CD4-positive, alpha-beta T cell (primary cell): ENCODE results near the gene THSD7B. TPM values are rescaled to one million over a fixed set of nuclear protein-coding genes. Genes with fewer than 3 reads are reported as not detected.

Experiments used
- ATAC-seq: fragments of 200-7000 bp; cut with Tn5 transposase; one replicate; pipeline ENCODE4 v1.10.0; 2022; ENCODE audit warnings: mild to moderate bottlenecking; ENCODE audit not compliant: poor library complexity
- CTCF ChIA-PET: fragments of 350-600 bp; sonication (Branson Sonifier 250); formaldehyde crosslinking; loops from one replicate; lab custom pipeline; 2021; ENCODE audit warnings: antibody characterized with exemption, inconsistent platforms; lab: Charles Lee
- POLR2A ChIA-PET: fragments of 350-600 bp; sonication (Branson Sonifier 250); formaldehyde crosslinking; loops from one replicate; lab custom pipeline; 2021; ENCODE audit warnings: antibody characterized with exemption, inconsistent platforms; lab: Charles Lee
- DNase-seq, 14 experiments: peaks; one replicate each; pipeline ENCODE4 v3.0.0-alpha.2; 2013 to 2020; ENCODE audit warnings: mixed read lengths in 2 of 14
- H3K27ac ChIP-seq, 2 donors: one replicate each; pipeline versions ENCODE4 v1.5.1 to v1.7.0; 2013; ENCODE audit warnings: low read length in 2 of 2, low read depth in 1 of 2, mild to moderate bottlenecking in 1 of 2
- H3K27me3 ChIP-seq, 2 experiments: 1 replicate in 1 of 2; 2 replicates in 1 of 2; pipeline versions ENCODE4 v1.6.1 to v1.7.0; 2013; ENCODE audit warnings: low read length in 2 of 2, control low read depth in 1 of 2, mild to moderate bottlenecking in 1 of 2, moderate library complexity in 1 of 2; ENCODE audit not compliant: insufficient read depth in 2 of 2, control insufficient read depth in 1 of 2
- H3K36me3 ChIP-seq: one replicate; pipeline ENCODE4 v1.6.1; 2013; ENCODE audit warnings: low read length, control low read depth; ENCODE audit not compliant: insufficient read depth
- H3K4me1 ChIP-seq: one replicate; pipeline ENCODE4 v1.6.1; 2013; ENCODE audit warnings: low read length, control low read depth; ENCODE audit not compliant: insufficient read depth
- H3K4me3 ChIP-seq: one replicate; pipeline ENCODE4 v1.5.1; 2013; ENCODE audit warnings: mild to moderate bottlenecking, low read length, moderate library complexity
- H3K9me3 ChIP-seq, 2 experiments: 1 replicate in 1 of 2; 2 replicates in 1 of 2; pipeline versions ENCODE4 v1.6.1 to v1.7.0; 2013; ENCODE audit warnings: low read length in 2 of 2, mild to moderate bottlenecking in 2 of 2, control low read depth in 1 of 2, moderate library complexity in 1 of 2; ENCODE audit not compliant: control insufficient read depth in 1 of 2, insufficient read depth in 1 of 2
- H3K27ac Mint-ChIP-seq: one replicate; pipeline ENCODE4 v1.8.0; 2020; ENCODE audit warnings: mixed read lengths
- H3K27me3 Mint-ChIP-seq: one replicate; pipeline ENCODE4 v1.8.0; 2021; ENCODE audit warnings: mixed read lengths
- H3K36me3 Mint-ChIP-seq: one replicate; pipeline ENCODE4 v1.8.0; 2021; ENCODE audit warnings: low read depth, mixed read lengths
- H3K4me1 Mint-ChIP-seq: one replicate; pipeline ENCODE4 v1.8.0; 2021; ENCODE audit warnings: low read depth, mixed read lengths
- H3K4me3 Mint-ChIP-seq: one replicate; pipeline ENCODE4 v1.8.0; 2020; ENCODE audit warnings: mild to moderate bottlenecking, mixed read lengths
- H3K9me3 Mint-ChIP-seq: one replicate; pipeline ENCODE4 v1.8.0; 2020; ENCODE audit warnings: mixed read lengths
- CTCF ChIP-seq: fragments of 200-600 bp; IDR thresholded peaks from one replicate; pipeline ENCODE4 v1.8.0; 2022; ENCODE audit warnings: antibody characterized with exemption, mild to moderate bottlenecking
- intact Hi-C, 2 experiments: fragments of 100-400 bp; cut with DNase I in 1 of 2; cut with micrococcal nuclease in 1 of 2; formaldehyde crosslinking; loops; one replicate each; pipeline versions ENCODE4 v1.15.1 to v1.9.0; 2023 to 2025; cut with DNase I, micrococcal nuclease
- total RNA-seq, 174 experiments: library from RNA in 2 of 174; stranded (reverse) in 2 of 174; gene quantifications; one replicate each; pipeline ENCODE4 v1.2.3 and lab custom pipeline; 2021 to 2026

The THSD7B gene
- total RNA-seq, 2 experiments from 2014 or later: not detected

- Mint-ChIP-seq H3K36me3 (no peaks in the 10 kb centered on the region), H3K27ac (no peak overlapping the region), H3K4me1 (no peaks in the 10 kb centered on the region), H3K27me3 (no peaks in the 10 kb centered on the region), H3K4me3 (no peak overlapping the region), H3K9me3 (peaks cover 2% of the 10 kb centered on the region)
- Histone ChIP-seq H3K36me3 (no peaks in the 10 kb centered on the region), H3K9me3 (peaks cover 0 to 3% of the 10 kb centered on the region in 2 experiments), H3K4me3 (no peak overlapping the region), H3K27ac (no peak overlapping the region), H3K4me1 (no peaks in the 10 kb centered on the region), H3K27me3 (no peaks in the 10 kb centered on the region)
- DNase-seq (no peak), ATAC-seq (no peak)
- POLR2A ChIA-PET: no interaction called here
- CTCF ChIA-PET: no interaction called here
- no peak for TF ChIP-seq CTCF
- intact Hi-C loops: no loop called here
Measured at GRCh38 chr2:137674991-137675390, 909.6 kb downstream of the THSD7B start.

DNA sequence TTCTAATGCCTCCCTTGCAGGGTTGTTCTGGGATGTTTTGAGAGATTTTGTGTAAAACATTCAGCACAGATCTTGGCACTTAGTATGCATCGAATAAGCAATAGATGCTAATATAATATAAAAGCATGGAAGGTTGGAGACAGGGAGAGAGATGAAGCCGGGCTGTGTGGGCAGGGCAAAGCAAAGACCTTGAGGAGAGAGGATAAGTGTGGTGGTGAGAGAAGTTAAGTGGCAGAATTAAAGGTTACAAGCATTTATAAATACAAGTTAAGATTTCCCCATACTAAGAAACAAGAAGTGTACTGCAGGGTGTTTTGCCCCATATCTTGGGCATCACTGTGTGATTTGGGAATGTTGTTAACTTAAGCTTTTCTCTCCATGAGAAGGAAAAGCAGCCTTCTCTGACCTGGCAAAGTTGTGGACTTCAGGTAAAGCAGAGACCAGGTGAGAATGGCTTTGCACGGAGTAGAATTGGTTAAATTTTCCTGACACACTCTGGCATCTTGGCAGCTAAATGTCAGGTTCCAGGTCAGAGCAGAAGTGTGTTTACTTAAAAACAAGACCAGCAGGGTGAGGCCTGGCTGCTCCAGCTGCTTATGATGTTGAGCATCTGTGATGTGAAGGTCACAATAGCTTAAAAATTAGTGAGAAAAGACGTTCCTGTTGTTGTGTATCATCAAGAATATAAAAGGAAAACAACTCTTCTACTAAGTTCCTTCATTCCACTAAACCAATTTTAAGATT is 910.4 kb downstream of the THSD7B start:
- POLR2A ChIA-PET: no interaction called here
- Histone ChIP-seq H3K4me1 (no peaks in the 10 kb centered on the region), H3K4me3 (no peak overlapping the region), H3K27ac (no peak overlapping the region), H3K9me3 (peaks cover 0 to 3% of the 10 kb centered on the region in 2 experiments), H3K36me3 (no peaks in the 10 kb centered on the region), H3K27me3 (no peaks in the 10 kb centered on the region)
- Mint-ChIP-seq H3K4me3 (no peak overlapping the region), H3K4me1 (no peaks in the 10 kb centered on the region), H3K27ac (no peak overlapping the region), H3K27me3 (no peaks in the 10 kb centered on the region), H3K36me3 (no peaks in the 10 kb centered on the region), H3K9me3 (peaks cover 2% of the 10 kb centered on the region)
- CTCF ChIA-PET: no interaction called here
- TF ChIP-seq CTCF: no peak
- DNase-seq (no peak), ATAC-seq (no peak)
- intact Hi-C loops: no loop called here

- ATAC-seq: no peak
- CTCF ChIA-PET: no interaction called here
- no peaks in the 10 kb centered on the region for H3K36me3 Mint-ChIP-seq
- H3K27ac ChIP-seq: no peak overlapping the region
- H3K9me3 ChIP-seq: peaks cover 0 to 3% of the 10 kb centered on the region in 2 experiments
- H3K4me3 Mint-ChIP-seq: no peak overlapping the region
- DNase-seq: no peak
- H3K4me3 ChIP-seq: no peak overlapping the region
- H3K27me3 Mint-ChIP-seq: no peaks in the 10 kb centered on the region
- no peaks in the 10 kb centered on the region for H3K4me1 Mint-ChIP-seq
- H3K9me3 Mint-ChIP-seq: peaks cover 2% of the 10 kb centered on the region
- no peaks in the 10 kb centered on the region for H3K4me1 ChIP-seq
- intact Hi-C loops: no loop called here
- H3K36me3 ChIP-seq: no peaks in the 10 kb centered on the region
- POLR2A ChIA-PET: no interaction called here
- no peak for TF ChIP-seq CTCF
- H3K27ac Mint-ChIP-seq: no peak overlapping the region
- no peaks in the 10 kb centered on the region for H3K27me3 ChIP-seq
Measured at GRCh38 chr2:137676346-137676745, 911.0 kb downstream of the THSD7B start.
